ENCODE measurements around the gene SLC12A8.

The SLC12A8 gene

GRCh38 chr3:125185805-125186204 is 26.7 kb downstream of the SLC12A8 start:
- no peak for DNase-seq (ENCODE audit: extremely low read depth, low read depth)
- TF ChIP-seq, protein P1, sequence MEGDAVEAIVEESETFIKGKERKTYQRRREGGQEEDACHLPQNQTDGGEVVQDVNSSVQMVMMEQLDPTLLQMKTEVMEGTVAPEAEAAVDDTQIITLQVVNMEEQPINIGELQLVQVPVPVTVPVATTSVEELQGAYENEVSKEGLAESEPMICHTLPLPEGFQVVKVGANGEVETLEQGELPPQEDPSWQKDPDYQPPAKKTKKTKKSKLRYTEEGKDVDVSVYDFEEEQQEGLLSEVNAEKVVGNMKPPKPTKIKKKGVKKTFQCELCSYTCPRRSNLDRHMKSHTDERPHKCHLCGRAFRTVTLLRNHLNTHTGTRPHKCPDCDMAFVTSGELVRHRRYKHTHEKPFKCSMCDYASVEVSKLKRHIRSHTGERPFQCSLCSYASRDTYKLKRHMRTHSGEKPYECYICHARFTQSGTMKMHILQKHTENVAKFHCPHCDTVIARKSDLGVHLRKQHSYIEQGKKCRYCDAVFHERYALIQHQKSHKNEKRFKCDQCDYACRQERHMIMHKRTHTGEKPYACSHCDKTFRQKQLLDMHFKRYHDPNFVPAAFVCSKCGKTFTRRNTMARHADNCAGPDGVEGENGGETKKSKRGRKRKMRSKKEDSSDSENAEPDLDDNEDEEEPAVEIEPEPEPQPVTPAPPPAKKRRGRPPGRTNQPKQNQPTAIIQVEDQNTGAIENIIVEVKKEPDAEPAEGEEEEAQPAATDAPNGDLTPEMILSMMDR (IDR thresholded peaks at IDR 0.05; ENCODE audit: low read depth, low read length, missing control alignments) = no peak
- H3K4me3 ChIP-seq (replicated peaks; ENCODE audit: low read depth, low read length) = no peak overlapping the region

DNA sequence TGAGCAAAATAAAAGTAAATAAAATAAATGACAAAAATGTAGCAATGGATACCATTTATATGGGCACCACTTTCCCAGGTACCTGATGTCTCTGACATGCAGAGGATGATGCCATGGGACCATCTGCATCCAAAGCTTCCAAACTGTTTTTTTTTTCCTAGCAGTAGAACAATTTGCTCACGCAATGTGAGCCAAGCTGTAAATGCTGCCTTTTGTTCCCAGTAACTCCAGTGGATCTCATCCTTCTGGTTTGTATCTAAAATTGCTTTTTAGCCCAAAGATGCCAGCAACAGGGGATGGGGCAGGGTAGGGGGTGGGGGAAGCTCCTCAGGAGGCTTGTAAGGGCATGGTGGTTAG is 32.7 kb downstream of the SLC12A8 start:
- H3K4me3 ChIP-seq (replicated peaks; ENCODE audit: low read depth, low read length) = no peak overlapping the region
- TF ChIP-seq, protein P1 (IDR thresholded peaks at IDR 0.05; ENCODE audit: low read depth, low read length, missing control alignments) = no peak
- DNase-seq (ENCODE audit: extremely low read depth, low read depth) = no peak

DNA sequence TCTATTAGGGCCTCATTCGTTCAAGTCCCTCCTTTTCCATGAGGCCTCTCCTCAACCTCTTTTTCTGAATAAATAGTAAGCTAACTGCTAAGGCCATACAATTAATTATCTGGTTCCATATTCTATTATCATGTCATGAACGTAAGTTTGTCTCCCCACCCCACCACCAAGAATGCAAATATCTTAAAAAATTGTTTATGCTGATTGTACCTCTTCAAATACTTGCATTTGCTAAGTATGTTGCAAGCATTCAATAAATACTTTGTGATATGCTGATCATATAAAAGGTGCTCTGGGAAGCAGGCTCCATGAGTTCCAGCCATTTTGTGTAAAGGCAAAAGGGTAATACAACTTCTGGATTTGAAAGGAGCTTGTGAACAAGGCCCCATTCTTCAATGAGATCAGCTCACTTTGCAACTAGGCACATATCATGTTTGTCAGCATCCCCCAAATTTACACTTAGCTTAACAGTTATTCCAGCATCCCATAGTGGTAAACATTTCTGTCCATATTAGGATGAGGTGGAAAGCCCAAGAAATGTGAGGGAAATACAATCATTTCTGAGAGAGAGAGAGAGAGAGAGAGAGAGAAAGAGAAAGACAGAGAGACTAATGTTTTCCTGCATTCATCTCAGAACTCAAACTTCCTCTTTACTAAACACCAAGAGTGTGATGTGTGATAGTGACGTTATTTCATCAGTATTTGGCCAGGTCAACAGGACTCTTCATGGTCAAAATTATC is 33.2 kb downstream of the SLC12A8 start:
- no peak overlapping the region for H3K4me3 ChIP-seq (replicated peaks; ENCODE audit: low read depth, low read length)
- no peak for DNase-seq (ENCODE audit: extremely low read depth, low read depth)
- TF ChIP-seq, protein P1 (IDR thresholded peaks at IDR 0.05; ENCODE audit: low read depth, low read length, missing control alignments) = no peak

GRCh38 chr3:125177746-125178145 is 34.8 kb downstream of the SLC12A8 start:
- TF ChIP-seq, protein P1 (IDR thresholded peaks at IDR 0.05; ENCODE audit: low read depth, low read length, missing control alignments) = no peak
- H3K4me3 ChIP-seq (replicated peaks; ENCODE audit: low read depth, low read length) = no peak overlapping the region
- DNase-seq (ENCODE audit: extremely low read depth, low read depth) = no peak

- TF ChIP-seq, protein P1 (IDR thresholded peaks at IDR 0.05; ENCODE audit: low read depth, low read length, missing control alignments) = no peak
- H3K4me3 ChIP-seq (replicated peaks; ENCODE audit: low read depth, low read length) = no peak overlapping the region
- DNase-seq (ENCODE audit: extremely low read depth, low read depth) = no peak
Observed at GRCh38 chr3:125175295-125176078, 37.1 kb downstream of the SLC12A8 start.

- TF ChIP-seq, protein P1 (IDR thresholded peaks at IDR 0.05; ENCODE audit: low read depth, low read length, missing control alignments) = no peak
- DNase-seq (ENCODE audit: extremely low read depth, low read depth) = no peak
- no peak overlapping the region for H3K4me3 ChIP-seq (replicated peaks; ENCODE audit: low read depth, low read length)
Observed at GRCh38 chr3:125172346-125172745, 40.2 kb downstream of the SLC12A8 start.
